GM12878 (cell line): ENCODE results near the gene MTR. TPM values are rescaled to one million over a fixed set of nuclear protein-coding genes. Genes with fewer than 3 reads are reported as not detected.

Experiments
- BCL11A ChIP-seq: IDR thresholded peaks from 2 replicates; pipeline ENCODE4 v1.6.1; 2011; ENCODE audit warnings: low read depth, low read length
- BRCA1 ChIP-seq: IDR thresholded peaks from 2 replicates; pipeline ENCODE4 v1.6.1; 2011; ENCODE audit warnings: low read depth, low read length, improper control_type of control experiment
- CHD2 ChIP-seq: IDR thresholded peaks from 2 replicates; pipeline ENCODE4 v1.6.1; 2011; ENCODE audit warnings: low read depth, low read length, improper control_type of control experiment, borderline replicate concordance
- CHD4 ChIP-seq: fragments of 200-600 bp; sonication (generic); IDR thresholded peaks from 2 replicates; pipeline ENCODE4 v1.6.1; 2016; ENCODE audit warnings: mild to moderate bottlenecking
- CREM ChIP-seq: IDR thresholded peaks from 2 replicates; pipeline ENCODE4 v1.6.1; 2014; ENCODE audit warnings: antibody characterized with exemption, low read depth
- FOXM1 ChIP-seq: IDR thresholded peaks from 2 replicates; pipeline ENCODE4 v1.6.1; 2012; ENCODE audit warnings: low read depth, mild to moderate bottlenecking, inconsistent platforms, low read length, moderate library complexity
- HDAC6 ChIP-seq: fragments of 200-600 bp; sonication (generic); IDR thresholded peaks from one replicate; pipeline ENCODE4 v1.8.0; 2017; ENCODE audit warnings: antibody characterized with exemption; ENCODE audit not compliant: unreplicated experiment
- PAX5 ChIP-seq: IDR thresholded peaks from 2 replicates; pipeline ENCODE4 v1.6.1; 2011; ENCODE audit warnings: low read depth, low read length, borderline replicate concordance
- PAX8 ChIP-seq: fragments of 450-650 bp; IDR thresholded peaks from 2 replicates; pipeline ENCODE4 v1.6.1; 2017; ENCODE audit warnings: mild to moderate bottlenecking, moderate library complexity
- RB1 ChIP-seq: fragments of 450-650 bp; formaldehyde crosslinking; IDR thresholded peaks from 2 replicates; pipeline ENCODE4 v1.6.1; 2017; ENCODE audit warnings: mild to moderate bottlenecking, borderline replicate concordance
- RBBP5 ChIP-seq: fragments of 200-600 bp; sonication (generic); conservative IDR thresholded peaks from 2 replicates; pipeline ENCODE4 v1.6.1; 2016
- SIX5 ChIP-seq: IDR thresholded peaks from 2 replicates; pipeline ENCODE4 v1.6.1; 2011; ENCODE audit warnings: mild to moderate bottlenecking, low read depth, low read length, moderate library complexity; ENCODE audit not compliant: severe bottlenecking
- SMAD5 ChIP-seq: IDR thresholded peaks from 2 replicates; pipeline ENCODE4 v1.6.1; 2016; ENCODE audit warnings: antibody characterized with exemption, low read depth
- SPI1 ChIP-seq: IDR thresholded peaks from 2 replicates; pipeline ENCODE4 v1.6.1; 2011; ENCODE audit warnings: low read depth, mild to moderate bottlenecking, low read length, moderate library complexity, borderline replicate concordance; ENCODE audit not compliant: insufficient read depth
- WRNIP1 ChIP-seq: IDR thresholded peaks from 2 replicates; pipeline ENCODE4 v1.6.1; 2011; ENCODE audit warnings: low read depth, low read length, improper control_type of control experiment, borderline replicate concordance
- ZNF384 ChIP-seq: IDR thresholded peaks from 2 replicates; pipeline ENCODE4 v1.6.1; 2012; ENCODE audit warnings: low read depth, mild to moderate bottlenecking, low read length, improper control_type of control experiment, borderline replicate concordance
- polyA plus RNA-seq, 11 experiments: library from polyadenylated mRNA; depleted of rRNA in 4 of 11; unstranded in 6 of 11; stranded (reverse) in 5 of 11; fragments of >200 nt; fragmentation: Nextera tagmentation in 4 of 11; fragmentation: Illumina TruSeq in 1 of 11; extraction: Ambion mirVana in 4 of 11; extraction: Trizol in 1 of 11; gene quantifications; 1 replicate in 1 of 11; 2 replicates in 10 of 11; pipeline versions ENCODE4 v1.2.1 to v1.2.3, GENCODE V29; 2011 to 2016; ENCODE audit warnings: inconsistent platforms in 2 of 11, missing spikeins in 2 of 11, low read depth in 1 of 11
- total RNA-seq, 4 experiments: library from RNA; depleted of rRNA in 3 of 4; stranded (reverse); fragments of >200 nt in 3 of 4; fragmentation: Illumina TruSeq in 1 of 4; extraction: Trizol in 1 of 4; gene quantifications; 2 replicates each; pipeline versions ENCODE4 v1.2.1 to v1.2.3, GENCODE V29; 2013 to 2021
- TF ChIP-seq, protein P1 (sequence below): fragments of 450-650 bp; conservative IDR thresholded peaks from 2 replicates; pipeline ENCODE4 v1.6.1; 2017; ENCODE audit warnings: mild to moderate bottlenecking, moderate library complexity
- TF ChIP-seq, protein P2 (sequence below): IDR thresholded peaks from 2 replicates; pipeline ENCODE4 v1.6.1; 2012; ENCODE audit warnings: low read depth, low read length, improper control_type of control experiment
- TF ChIP-seq, protein P3 (sequence below): fragments of 450-650 bp; IDR thresholded peaks from 2 replicates; pipeline ENCODE4 v1.6.1; 2017; ENCODE audit warnings: antibody characterized with exemption, mild to moderate bottlenecking, moderate library complexity
- TF ChIP-seq, protein P4 (sequence below): fragments of 450-650 bp; IDR thresholded peaks from 2 replicates; pipeline ENCODE4 v1.6.1; 2017; ENCODE audit warnings: mild to moderate bottlenecking, moderate library complexity

Gene MTR
- total and polyA plus RNA-seq, 10 of the 15 experiments (the other 5 are each of a cell fraction or from before 2014, with no cell fraction given), result 2.4 to 38.7 (median 16.5) TPM

DNA sequence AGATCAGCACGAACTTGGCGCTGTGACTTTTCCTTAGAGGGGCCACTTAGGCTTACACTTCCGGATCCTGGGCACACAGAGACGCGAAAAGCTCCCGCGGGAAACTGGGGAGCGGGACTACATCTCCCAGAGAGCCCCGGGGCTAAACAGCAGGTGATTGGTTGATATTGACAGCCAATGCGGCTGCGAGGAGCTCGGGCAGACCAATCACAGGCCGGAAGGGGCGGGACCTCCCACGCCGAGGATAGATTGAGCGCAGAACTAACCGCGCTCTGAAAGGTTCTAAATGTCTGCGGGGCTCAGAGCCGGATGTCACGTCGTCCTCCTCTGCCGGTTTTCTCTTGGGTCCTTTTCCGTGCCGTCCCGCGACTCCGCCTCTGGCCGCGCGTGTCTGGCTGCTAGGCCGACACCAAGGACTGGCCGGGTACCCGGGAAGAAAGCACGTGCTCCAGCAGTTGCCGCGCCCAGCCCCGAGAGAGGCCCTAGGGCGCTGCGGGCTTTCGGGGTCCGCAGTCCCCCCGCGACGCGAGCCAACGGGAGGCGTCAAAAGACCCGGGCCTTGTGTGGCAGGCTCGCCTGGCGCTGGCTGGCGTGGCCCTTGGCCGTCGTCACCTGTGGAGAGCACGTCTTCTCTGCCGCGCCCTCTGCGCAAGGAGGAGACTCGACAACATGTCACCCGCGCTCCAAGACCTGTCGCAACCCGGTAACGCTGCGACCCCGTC is at the start of gene MTR (continued):
- TF ChIP-seq, protein P1, sequence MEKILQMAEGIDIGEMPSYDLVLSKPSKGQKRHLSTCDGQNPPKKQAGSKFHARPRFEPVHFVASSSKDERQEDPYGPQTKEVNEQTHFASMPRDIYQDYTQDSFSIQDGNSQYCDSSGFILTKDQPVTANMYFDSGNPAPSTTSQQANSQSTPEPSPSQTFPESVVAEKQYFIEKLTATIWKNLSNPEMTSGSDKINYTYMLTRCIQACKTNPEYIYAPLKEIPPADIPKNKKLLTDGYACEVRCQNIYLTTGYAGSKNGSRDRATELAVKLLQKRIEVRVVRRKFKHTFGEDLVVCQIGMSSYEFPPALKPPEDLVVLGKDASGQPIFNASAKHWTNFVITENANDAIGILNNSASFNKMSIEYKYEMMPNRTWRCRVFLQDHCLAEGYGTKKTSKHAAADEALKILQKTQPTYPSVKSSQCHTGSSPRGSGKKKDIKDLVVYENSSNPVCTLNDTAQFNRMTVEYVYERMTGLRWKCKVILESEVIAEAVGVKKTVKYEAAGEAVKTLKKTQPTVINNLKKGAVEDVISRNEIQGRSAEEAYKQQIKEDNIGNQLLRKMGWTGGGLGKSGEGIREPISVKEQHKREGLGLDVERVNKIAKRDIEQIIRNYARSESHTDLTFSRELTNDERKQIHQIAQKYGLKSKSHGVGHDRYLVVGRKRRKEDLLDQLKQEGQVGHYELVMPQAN, result peak; percentile 96
- peak; percentile 86; the same call in 1 of the 2 replicates for TF ChIP-seq SMAD5
- TF ChIP-seq, protein P2, sequence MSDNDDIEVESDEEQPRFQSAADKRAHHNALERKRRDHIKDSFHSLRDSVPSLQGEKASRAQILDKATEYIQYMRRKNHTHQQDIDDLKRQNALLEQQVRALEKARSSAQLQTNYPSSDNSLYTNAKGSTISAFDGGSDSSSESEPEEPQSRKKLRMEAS, result peak; percentile 60; the same call in 1 of the 2 replicates
- TF ChIP-seq CREM, result peak; percentile 57; the same call in 1 of the 2 replicates
- no peak for TF ChIP-seq BRCA1
- 0 out of 2 replicates have a peak, but pooled peaks have one; percentile 25 for TF ChIP-seq PAX5
- no peak for TF ChIP-seq ZNF384
- TF ChIP-seq, protein P3, sequence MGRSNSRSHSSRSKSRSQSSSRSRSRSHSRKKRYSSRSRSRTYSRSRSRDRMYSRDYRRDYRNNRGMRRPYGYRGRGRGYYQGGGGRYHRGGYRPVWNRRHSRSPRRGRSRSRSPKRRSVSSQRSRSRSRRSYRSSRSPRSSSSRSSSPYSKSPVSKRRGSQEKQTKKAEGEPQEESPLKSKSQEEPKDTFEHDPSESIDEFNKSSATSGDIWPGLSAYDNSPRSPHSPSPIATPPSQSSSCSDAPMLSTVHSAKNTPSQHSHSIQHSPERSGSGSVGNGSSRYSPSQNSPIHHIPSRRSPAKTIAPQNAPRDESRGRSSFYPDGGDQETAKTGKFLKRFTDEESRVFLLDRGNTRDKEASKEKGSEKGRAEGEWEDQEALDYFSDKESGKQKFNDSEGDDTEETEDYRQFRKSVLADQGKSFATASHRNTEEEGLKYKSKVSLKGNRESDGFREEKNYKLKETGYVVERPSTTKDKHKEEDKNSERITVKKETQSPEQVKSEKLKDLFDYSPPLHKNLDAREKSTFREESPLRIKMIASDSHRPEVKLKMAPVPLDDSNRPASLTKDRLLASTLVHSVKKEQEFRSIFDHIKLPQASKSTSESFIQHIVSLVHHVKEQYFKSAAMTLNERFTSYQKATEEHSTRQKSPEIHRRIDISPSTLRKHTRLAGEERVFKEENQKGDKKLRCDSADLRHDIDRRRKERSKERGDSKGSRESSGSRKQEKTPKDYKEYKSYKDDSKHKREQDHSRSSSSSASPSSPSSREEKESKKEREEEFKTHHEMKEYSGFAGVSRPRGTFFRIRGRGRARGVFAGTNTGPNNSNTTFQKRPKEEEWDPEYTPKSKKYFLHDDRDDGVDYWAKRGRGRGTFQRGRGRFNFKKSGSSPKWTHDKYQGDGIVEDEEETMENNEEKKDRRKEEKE, result no peak
- TF ChIP-seq SIX5, result peak; percentile 92
- TF ChIP-seq, protein P4, sequence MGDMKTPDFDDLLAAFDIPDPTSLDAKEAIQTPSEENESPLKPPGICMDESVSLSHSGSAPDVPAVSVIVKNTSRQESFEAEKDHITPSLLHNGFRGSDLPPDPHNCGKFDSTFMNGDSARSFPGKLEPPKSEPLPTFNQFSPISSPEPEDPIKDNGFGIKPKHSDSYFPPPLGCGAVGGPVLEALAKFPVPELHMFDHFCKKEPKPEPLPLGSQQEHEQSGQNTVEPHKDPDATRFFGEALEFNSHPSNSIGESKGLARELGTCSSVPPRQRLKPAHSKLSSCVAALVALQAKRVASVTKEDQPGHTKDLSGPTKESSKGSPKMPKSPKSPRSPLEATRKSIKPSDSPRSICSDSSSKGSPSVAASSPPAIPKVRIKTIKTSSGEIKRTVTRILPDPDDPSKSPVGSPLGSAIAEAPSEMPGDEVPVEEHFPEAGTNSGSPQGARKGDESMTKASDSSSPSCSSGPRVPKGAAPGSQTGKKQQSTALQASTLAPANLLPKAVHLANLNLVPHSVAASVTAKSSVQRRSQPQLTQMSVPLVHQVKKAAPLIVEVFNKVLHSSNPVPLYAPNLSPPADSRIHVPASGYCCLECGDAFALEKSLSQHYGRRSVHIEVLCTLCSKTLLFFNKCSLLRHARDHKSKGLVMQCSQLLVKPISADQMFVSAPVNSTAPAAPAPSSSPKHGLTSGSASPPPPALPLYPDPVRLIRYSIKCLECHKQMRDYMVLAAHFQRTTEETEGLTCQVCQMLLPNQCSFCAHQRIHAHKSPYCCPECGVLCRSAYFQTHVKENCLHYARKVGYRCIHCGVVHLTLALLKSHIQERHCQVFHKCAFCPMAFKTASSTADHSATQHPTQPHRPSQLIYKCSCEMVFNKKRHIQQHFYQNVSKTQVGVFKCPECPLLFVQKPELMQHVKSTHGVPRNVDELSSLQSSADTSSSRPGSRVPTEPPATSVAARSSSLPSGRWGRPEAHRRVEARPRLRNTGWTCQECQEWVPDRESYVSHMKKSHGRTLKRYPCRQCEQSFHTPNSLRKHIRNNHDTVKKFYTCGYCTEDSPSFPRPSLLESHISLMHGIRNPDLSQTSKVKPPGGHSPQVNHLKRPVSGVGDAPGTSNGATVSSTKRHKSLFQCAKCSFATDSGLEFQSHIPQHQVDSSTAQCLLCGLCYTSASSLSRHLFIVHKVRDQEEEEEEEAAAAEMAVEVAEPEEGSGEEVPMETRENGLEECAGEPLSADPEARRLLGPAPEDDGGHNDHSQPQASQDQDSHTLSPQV, result no peak
- TF ChIP-seq HDAC6, result peak; percentile 69
- TF ChIP-seq RBBP5, result no peak
- TF ChIP-seq CHD2, result peak; percentile 95
- TF ChIP-seq FOXM1, result no peak
- TF ChIP-seq SPI1, result no peak
- TF ChIP-seq PAX8, result no peak
- no peak for TF ChIP-seq BCL11A
- no peak for TF ChIP-seq RB1
- no peak for TF ChIP-seq WRNIP1
- no peak for TF ChIP-seq CHD4
